ENCODE results near the gene TBC1D17. TPM values are rescaled to one million over a fixed set of nuclear protein-coding genes. Genes with fewer than 3 reads are reported as not detected.
A peak's percentile ranks its signal among the peaks of the same experiment; 100 is the strongest.

TBC1D17 gene
- 7.3 TPM for total RNA-seq

- H3K36me3 ChIP-seq (ENCODE audit: control insufficient read depth in 3 of 3, insufficient read depth in 3 of 3, low read length in 3 of 3): peaks cover 38 to 44% (median 44%) of the 10 kb centered on the region in 3 donors
- no peaks in the 10 kb centered on the region for H3K27me3 ChIP-seq (ENCODE audit: control insufficient read depth in 3 of 3, insufficient read depth in 3 of 3, low read length in 3 of 3)
- H3K9me3 ChIP-seq (ENCODE audit: control insufficient read depth in 3 of 3, low read length in 3 of 3): no peaks in the 10 kb centered on the region
- peak within 1 kb of the TSS; percentile 99 for H3K27ac ChIP-seq (ENCODE audit: low read depth, low read length)
- peaks cover 35 to 48% (median 45%) of the 10 kb centered on the region in 3 donors for H3K4me1 ChIP-seq (ENCODE audit: control insufficient read depth in 3 of 3, insufficient read depth in 3 of 3, low read length in 3 of 3)
- H3K9ac ChIP-seq (ENCODE audit: low read depth in 1 of 3, low read length in 3 of 3): peak within 1 kb of the TSS; percentile 99 to 100 (median 100)
- peak within 1 kb of the TSS; percentile 97 to 99 (median 99) for H3K4me3 ChIP-seq (ENCODE audit: low read length in 3 of 3)
Observed at GRCh38 chr19:49877020-49877878, at the start of gene TBC1D17, which contains the start of gene AKT1S1. Gene TBC1D17, plus strand, starts transcription at chr19:49877702. Its CDS starts 22 bp downstream, at chr19:49877724. Gene AKT1S1, minus strand, starts transcription at chr19:49877355. Its CDS starts 4,060 bp downstream, at chr19:49873295.

- H3K9ac ChIP-seq (ENCODE audit: low read depth in 1 of 3, low read length in 3 of 3): peak overlapping the region in 2 of 3 donors; percentile 33 to 54
- peaks cover 37 to 44% (median 39%) of the 10 kb centered on the region in 3 donors for H3K36me3 ChIP-seq (ENCODE audit: control insufficient read depth in 3 of 3, insufficient read depth in 3 of 3, low read length in 3 of 3)
- H3K27ac ChIP-seq (ENCODE audit: low read depth, low read length): no peak overlapping the region
- peaks cover 27 to 65% (median 40%) of the 10 kb centered on the region in 3 donors for H3K4me1 ChIP-seq (ENCODE audit: control insufficient read depth in 3 of 3, insufficient read depth in 3 of 3, low read length in 3 of 3)
- no peak overlapping the region for H3K4me3 ChIP-seq (ENCODE audit: low read length in 3 of 3)
- H3K27me3 ChIP-seq (ENCODE audit: control insufficient read depth in 3 of 3, insufficient read depth in 3 of 3, low read length in 3 of 3): no peaks in the 10 kb centered on the region
- H3K9me3 ChIP-seq (ENCODE audit: control insufficient read depth in 3 of 3, low read length in 3 of 3): no peaks in the 10 kb centered on the region
Observed at GRCh38 chr19:49829200-49829599, 48.3 kb upstream of the TBC1D17 start.

DNA sequence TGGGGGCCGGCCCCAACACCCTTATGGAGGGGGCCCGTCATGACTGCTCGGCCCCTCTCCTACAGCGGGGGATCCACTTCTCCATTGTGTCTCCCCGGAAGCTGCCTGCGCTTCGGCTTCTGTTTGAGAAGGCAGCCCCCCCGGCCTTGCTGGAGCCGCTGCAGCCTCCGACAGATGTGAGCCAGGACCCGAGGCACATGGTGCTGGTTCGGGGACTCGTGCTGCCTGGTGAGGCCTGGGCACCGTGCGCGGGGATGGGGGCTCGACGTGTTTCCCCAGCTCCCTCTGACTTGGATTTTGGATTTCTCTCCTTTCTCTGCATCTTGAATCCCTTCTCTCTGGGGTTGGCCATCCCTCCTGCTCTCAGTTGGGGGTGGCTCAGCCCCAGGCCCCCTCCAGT is 47.8 kb upstream of the TBC1D17 start:
- H3K36me3 ChIP-seq (ENCODE audit: control insufficient read depth in 3 of 3, insufficient read depth in 3 of 3, low read length in 3 of 3): peaks cover 37 to 45% (median 41%) of the 10 kb centered on the region in 3 donors
- peaks cover 32 to 70% (median 45%) of the 10 kb centered on the region in 3 donors for H3K4me1 ChIP-seq (ENCODE audit: control insufficient read depth in 3 of 3, insufficient read depth in 3 of 3, low read length in 3 of 3)
- no peaks in the 10 kb centered on the region for H3K27me3 ChIP-seq (ENCODE audit: control insufficient read depth in 3 of 3, insufficient read depth in 3 of 3, low read length in 3 of 3)

DNA sequence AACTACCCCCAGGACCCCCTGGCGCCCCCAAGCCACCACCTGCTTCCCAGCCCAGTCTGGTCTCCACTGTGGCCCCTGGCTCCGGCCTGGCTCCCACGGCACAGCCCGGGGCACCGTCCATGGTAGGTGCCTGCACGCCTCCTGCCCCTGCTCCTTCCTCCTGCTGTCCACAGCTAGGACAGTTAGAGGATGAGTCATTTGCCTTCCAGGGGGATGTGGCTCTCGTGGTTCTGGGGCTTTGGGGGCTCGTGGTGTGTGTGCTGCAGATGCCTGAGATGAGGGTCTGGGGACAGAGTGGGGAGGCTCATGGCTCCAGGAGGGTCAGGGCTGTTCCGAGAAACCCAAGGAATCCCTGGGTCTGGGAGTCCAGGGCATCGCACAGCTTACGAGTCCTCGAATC is 46.7 kb upstream of the TBC1D17 start:
- H3K9ac ChIP-seq (ENCODE audit: low read depth in 1 of 3, low read length in 3 of 3): no peak overlapping the region
- no peak overlapping the region for H3K27ac ChIP-seq (ENCODE audit: low read depth, low read length)
- peaks cover 32 to 73% (median 51%) of the 10 kb centered on the region in 3 donors for H3K4me1 ChIP-seq (ENCODE audit: control insufficient read depth in 3 of 3, insufficient read depth in 3 of 3, low read length in 3 of 3)
- peaks cover 41 to 49% (median 46%) of the 10 kb centered on the region in 3 donors for H3K36me3 ChIP-seq (ENCODE audit: control insufficient read depth in 3 of 3, insufficient read depth in 3 of 3, low read length in 3 of 3)
- H3K27me3 ChIP-seq (ENCODE audit: control insufficient read depth in 3 of 3, insufficient read depth in 3 of 3, low read length in 3 of 3): no peaks in the 10 kb centered on the region
- H3K9me3 ChIP-seq (ENCODE audit: control insufficient read depth in 3 of 3, low read length in 3 of 3): no peaks in the 10 kb centered on the region
- no peak overlapping the region for H3K4me3 ChIP-seq (ENCODE audit: low read length in 3 of 3)

More for the DNA sequence above, 47.8 kb upstream of the TBC1D17 start:
- Histone ChIP-seq H3K27ac (ENCODE audit: low read depth, low read length) (no peak overlapping the region), H3K9me3 (ENCODE audit: control insufficient read depth in 3 of 3, low read length in 3 of 3) (no peaks in the 10 kb centered on the region), H3K9ac (ENCODE audit: low read depth in 1 of 3, low read length in 3 of 3) (peak overlapping the region in 2 of 3 donors; percentile 33 to 50), H3K4me3 (ENCODE audit: low read length in 3 of 3) (no peak overlapping the region)

DNA sequence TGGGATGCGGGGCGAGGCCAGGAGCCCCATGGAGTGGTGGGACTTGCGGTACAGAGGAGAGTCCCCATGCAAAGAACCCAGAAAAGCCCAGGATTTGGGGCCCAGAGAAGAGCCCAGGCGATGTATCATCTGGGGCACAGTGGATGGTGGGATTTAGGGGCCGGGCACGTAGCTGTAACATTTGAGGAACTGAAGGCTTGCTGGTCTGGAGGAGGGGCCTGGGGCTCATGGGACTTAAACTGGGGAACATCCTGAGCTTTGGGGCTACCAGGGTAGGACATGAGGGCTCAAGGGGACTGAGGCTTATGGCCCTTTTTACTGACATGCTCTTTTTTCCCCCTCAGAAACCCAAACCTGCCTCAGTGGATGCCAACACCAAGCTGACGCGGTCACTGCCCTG is 45.9 kb upstream of the TBC1D17 start:
- Histone ChIP-seq H3K27me3 (ENCODE audit: control insufficient read depth in 3 of 3, insufficient read depth in 3 of 3, low read length in 3 of 3) (no peaks in the 10 kb centered on the region), H3K27ac (ENCODE audit: low read depth, low read length) (peak overlapping the region; percentile 96), H3K36me3 (ENCODE audit: control insufficient read depth in 3 of 3, insufficient read depth in 3 of 3, low read length in 3 of 3) (peaks cover 46 to 52% (median 49%) of the 10 kb centered on the region in 3 donors), H3K9me3 (ENCODE audit: control insufficient read depth in 3 of 3, low read length in 3 of 3) (no peaks in the 10 kb centered on the region), H3K4me3 (ENCODE audit: low read length in 3 of 3) (no peak overlapping the region), H3K4me1 (ENCODE audit: control insufficient read depth in 3 of 3, insufficient read depth in 3 of 3, low read length in 3 of 3) (peaks cover 29 to 68% (median 47%) of the 10 kb centered on the region in 3 donors), H3K9ac (ENCODE audit: low read depth in 1 of 3, low read length in 3 of 3) (no peak overlapping the region)

DNA sequence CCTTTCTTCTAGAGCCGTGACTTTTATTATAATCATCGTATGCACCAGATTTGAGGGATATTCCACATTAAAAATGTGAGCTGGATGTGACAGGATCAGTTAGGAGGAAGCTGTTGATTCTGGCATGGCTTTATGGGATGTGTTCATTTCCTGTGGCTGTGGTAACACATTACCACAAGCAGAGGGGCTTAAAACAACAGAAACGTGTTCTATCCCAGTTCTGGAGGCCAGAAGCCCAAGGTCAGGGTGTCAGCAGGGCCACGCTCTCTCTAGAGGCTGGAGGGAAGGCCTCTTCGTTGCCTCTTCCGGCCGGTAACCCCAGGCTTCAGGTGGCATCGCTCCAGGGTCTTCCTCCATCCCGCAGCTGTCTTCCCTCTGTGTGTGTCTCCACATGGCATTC is 44.9 kb upstream of the TBC1D17 start:
- no peak overlapping the region for H3K4me3 ChIP-seq (ENCODE audit: low read length in 3 of 3)
- H3K9ac ChIP-seq (ENCODE audit: low read depth in 1 of 3, low read length in 3 of 3): peak overlapping the region in 1 of 3 donors; percentile 26
- peaks cover 29 to 60% (median 45%) of the 10 kb centered on the region in 3 donors for H3K4me1 ChIP-seq (ENCODE audit: control insufficient read depth in 3 of 3, insufficient read depth in 3 of 3, low read length in 3 of 3)
- H3K27me3 ChIP-seq (ENCODE audit: control insufficient read depth in 3 of 3, insufficient read depth in 3 of 3, low read length in 3 of 3): no peaks in the 10 kb centered on the region
- no peaks in the 10 kb centered on the region for H3K9me3 ChIP-seq (ENCODE audit: control insufficient read depth in 3 of 3, low read length in 3 of 3)
- H3K36me3 ChIP-seq (ENCODE audit: control insufficient read depth in 3 of 3, insufficient read depth in 3 of 3, low read length in 3 of 3): peaks cover 49 to 52% (median 51%) of the 10 kb centered on the region in 3 donors
- H3K27ac ChIP-seq (ENCODE audit: low read depth, low read length): peak overlapping the region; percentile 96

DNA sequence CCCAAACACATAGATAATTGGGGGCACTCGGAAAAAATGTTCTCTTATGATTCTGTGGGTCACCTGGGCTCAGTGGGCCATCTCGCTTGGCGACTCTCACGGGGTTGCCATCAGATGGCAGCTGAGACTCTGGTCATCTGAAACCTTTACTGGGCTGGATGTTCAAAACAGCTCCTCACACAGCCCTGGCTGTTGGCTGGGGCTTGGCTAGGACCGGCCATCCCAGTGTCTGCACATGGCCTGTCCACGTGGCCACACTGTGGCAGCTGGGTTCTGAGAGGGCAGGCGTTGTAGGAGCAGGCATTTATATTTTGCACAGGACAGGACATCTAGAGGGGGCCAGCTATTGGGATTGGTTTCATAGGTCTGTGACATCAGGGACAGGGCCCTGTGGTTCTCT is 43.9 kb upstream of the TBC1D17 start:
- peak overlapping the region; percentile 60 to 86 (median 77) for H3K9ac ChIP-seq (ENCODE audit: low read depth in 1 of 3, low read length in 3 of 3)
- H3K27me3 ChIP-seq (ENCODE audit: control insufficient read depth in 3 of 3, insufficient read depth in 3 of 3, low read length in 3 of 3): no peaks in the 10 kb centered on the region
- peak overlapping the region; percentile 96 for H3K27ac ChIP-seq (ENCODE audit: low read depth, low read length)
- H3K36me3 ChIP-seq (ENCODE audit: control insufficient read depth in 3 of 3, insufficient read depth in 3 of 3, low read length in 3 of 3): peaks cover 52 to 59% (median 54%) of the 10 kb centered on the region in 3 donors
- H3K4me3 ChIP-seq (ENCODE audit: low read length in 3 of 3): no peak overlapping the region
- H3K4me1 ChIP-seq (ENCODE audit: control insufficient read depth in 3 of 3, insufficient read depth in 3 of 3, low read length in 3 of 3): peaks cover 27 to 51% (median 39%) of the 10 kb centered on the region in 3 donors
- no peaks in the 10 kb centered on the region for H3K9me3 ChIP-seq (ENCODE audit: control insufficient read depth in 3 of 3, low read length in 3 of 3)

- H3K36me3 ChIP-seq (ENCODE audit: control insufficient read depth in 3 of 3, insufficient read depth in 3 of 3, low read length in 3 of 3): peaks cover 55 to 66% (median 59%) of the 10 kb centered on the region in 3 donors
- no peaks in the 10 kb centered on the region for H3K9me3 ChIP-seq (ENCODE audit: control insufficient read depth in 3 of 3, low read length in 3 of 3)
- H3K9ac ChIP-seq (ENCODE audit: low read depth in 1 of 3, low read length in 3 of 3): peak overlapping the region in 1 of 3 donors; percentile 40
- H3K27me3 ChIP-seq (ENCODE audit: control insufficient read depth in 3 of 3, insufficient read depth in 3 of 3, low read length in 3 of 3): no peaks in the 10 kb centered on the region
- H3K4me3 ChIP-seq (ENCODE audit: low read length in 3 of 3): no peak overlapping the region
- peak overlapping the region; percentile 96 for H3K27ac ChIP-seq (ENCODE audit: low read depth, low read length)
- peaks cover 22 to 39% (median 34%) of the 10 kb centered on the region in 3 donors for H3K4me1 ChIP-seq (ENCODE audit: control insufficient read depth in 3 of 3, insufficient read depth in 3 of 3, low read length in 3 of 3)
Observed at GRCh38 chr19:49835562-49835961, 41.9 kb upstream of the TBC1D17 start.

- Histone ChIP-seq H3K36me3 (ENCODE audit: control insufficient read depth in 3 of 3, insufficient read depth in 3 of 3, low read length in 3 of 3) (peaks cover 50 to 63% (median 54%) of the 10 kb centered on the region in 3 donors), H3K9me3 (ENCODE audit: control insufficient read depth in 3 of 3, low read length in 3 of 3) (no peaks in the 10 kb centered on the region)
Observed at GRCh38 chr19:49836176-49837008, 41.1 kb upstream of the TBC1D17 start.

More at GRCh38 chr19:49836176-49837008, 41.1 kb upstream of the TBC1D17 start:
- peaks cover 22 to 39% (median 34%) of the 10 kb centered on the region in 3 donors for H3K4me1 ChIP-seq (ENCODE audit: control insufficient read depth in 3 of 3, insufficient read depth in 3 of 3, low read length in 3 of 3)
- no peak overlapping the region for H3K4me3 ChIP-seq (ENCODE audit: low read length in 3 of 3)
- no peaks in the 10 kb centered on the region for H3K27me3 ChIP-seq (ENCODE audit: control insufficient read depth in 3 of 3, insufficient read depth in 3 of 3, low read length in 3 of 3)
- H3K27ac ChIP-seq (ENCODE audit: low read depth, low read length): no peak overlapping the region
- H3K9ac ChIP-seq (ENCODE audit: low read depth in 1 of 3, low read length in 3 of 3): peak overlapping the region in 1 of 3 donors; percentile 40
